HG03066 (cell line): ENCODE results near the gene ELF1.
"Not testable (repeated sequence)": the region's sequence is repeated elsewhere in the genome, so short reads cannot be mapped to it uniquely, and the experiment has no call there.

Source experiments
- ATAC-seq: cut with Tn5 transposase; IDR thresholded peaks from one replicate; pipeline ENCODE4 v1.9.1; 2021; ENCODE audit warnings: low read depth; ENCODE audit not compliant: unreplicated experiment

The ELF1 gene

GRCh38 chr13:40984668-40985366 is 34.3 kb downstream of the ELF1 start:
- ATAC-seq = peak; percentile 51

GRCh38 chr13:40983725-40984667 is 35.1 kb downstream of the ELF1 start:
- ATAC-seq = no peak

DNA sequence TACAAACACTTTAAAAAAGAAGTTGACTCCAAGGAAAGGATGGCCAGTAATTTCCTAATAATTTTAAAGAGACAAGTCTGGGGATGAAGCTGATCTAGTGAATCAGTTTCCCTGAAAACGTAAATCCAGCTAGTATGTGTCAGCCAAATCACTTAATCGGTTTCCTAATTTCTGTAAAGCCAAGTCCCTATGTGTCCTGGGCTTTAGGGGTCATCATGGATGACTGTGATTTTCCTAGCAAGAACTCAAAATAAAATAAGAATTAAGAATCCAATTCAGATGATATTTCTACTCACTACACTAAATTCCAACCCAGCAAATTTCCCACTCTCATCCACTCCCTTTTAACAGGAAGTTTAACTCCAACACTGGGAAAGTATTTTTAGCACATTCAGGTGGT is 35.9 kb downstream of the ELF1 start:
- ATAC-seq = no peak

DNA sequence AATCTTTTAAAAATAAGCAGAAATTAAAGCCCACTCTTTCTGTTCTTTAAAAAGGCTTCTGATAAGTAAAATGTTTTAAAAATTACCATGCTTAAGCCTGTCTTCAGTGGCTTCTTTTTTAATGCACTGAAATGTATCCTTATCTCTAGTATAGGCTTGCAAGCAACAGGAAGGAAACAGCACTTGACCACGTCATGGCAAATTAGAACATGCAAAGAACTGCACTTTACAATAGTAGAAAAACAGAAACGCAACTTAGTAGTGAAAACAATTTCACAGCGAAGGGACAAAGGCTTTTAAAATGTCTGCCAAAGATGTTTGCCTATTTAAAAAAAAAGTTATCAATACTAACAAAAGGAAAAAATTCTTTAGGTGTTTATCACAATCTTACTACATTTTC is 36.3 kb downstream of the ELF1 start:
- ATAC-seq = peak; percentile 53

DNA sequence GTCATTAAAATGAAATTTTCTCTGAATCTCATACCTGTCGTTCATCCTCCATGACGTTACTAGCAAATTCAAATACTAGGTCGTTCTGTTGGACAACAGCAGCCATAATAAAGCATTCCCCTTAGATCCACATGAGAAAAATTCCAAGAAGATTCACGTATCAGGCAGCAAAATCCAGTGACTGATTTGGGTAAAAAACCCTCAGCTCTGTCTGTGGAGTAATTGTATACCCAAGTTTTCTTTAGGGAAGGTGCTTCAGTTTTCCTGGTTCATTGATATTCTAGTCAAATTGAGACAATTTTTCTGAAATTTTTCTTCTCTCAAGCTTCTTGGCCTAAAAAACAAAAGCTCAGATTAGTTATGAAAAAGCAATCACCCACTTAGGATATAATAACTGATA is 37.2 kb downstream of the ELF1 start:
- ATAC-seq = no peak

GRCh38 chr13:40981361-40981760 is 37.8 kb downstream of the ELF1 start:
- no peak for ATAC-seq

- ATAC-seq = no peak
These were observed 38.7 kb downstream of the ELF1 start for GRCh38 chr13:40980461-40980860.

- no peak for ATAC-seq
These were observed 39.9 kb downstream of the ELF1 start for GRCh38 chr13:40979232-40979631.

GRCh38 chr13:40978109-40978508 is 41.0 kb downstream of the ELF1 start:
- ATAC-seq = not testable (repeated sequence)

DNA sequence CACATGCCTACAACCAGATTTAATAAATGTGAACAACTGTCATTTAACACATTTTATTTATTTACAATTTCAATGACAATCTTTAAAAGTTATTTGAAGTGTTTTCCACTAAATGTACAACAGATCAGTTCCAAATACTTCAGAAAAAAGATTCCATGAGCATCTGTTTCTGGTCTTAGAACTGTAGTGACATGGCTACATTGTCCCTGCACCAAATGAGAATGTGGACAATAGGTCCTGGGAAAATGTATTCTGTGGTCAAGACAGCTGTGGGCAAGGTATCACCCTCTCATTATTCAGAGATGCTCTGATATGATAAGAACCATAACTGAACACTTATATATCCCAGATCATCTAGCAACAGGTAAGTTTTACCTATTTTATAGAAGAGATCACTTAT is 43.7 kb downstream of the ELF1 start:
- no peak for ATAC-seq

- peak; percentile 66 for ATAC-seq
These were observed 44.4 kb downstream of the ELF1 start for GRCh38 chr13:40974460-40975407.

- no peak for ATAC-seq
These were observed 45.7 kb downstream of the ELF1 start for GRCh38 chr13:40973409-40973808.

DNA sequence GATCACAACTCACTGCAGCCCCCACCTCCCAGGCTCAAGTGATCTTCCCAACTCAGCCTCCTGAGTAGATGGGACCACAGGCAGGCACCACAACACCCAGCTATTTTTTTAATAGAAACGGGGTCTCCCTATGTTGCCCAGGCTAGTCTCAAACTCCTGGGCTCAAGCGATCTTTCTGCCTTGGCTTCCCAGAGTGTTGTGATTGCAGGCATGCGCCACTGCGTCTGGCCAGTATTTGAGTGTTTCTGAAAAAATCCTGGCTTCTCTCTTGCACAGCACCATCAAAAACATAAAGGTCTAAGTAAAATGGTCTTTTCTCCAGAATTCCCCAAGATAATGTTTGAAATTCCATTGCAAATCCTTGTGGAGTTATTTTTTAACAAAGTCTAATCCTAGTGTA is 47.8 kb downstream of the ELF1 start:
- no peak for ATAC-seq

DNA sequence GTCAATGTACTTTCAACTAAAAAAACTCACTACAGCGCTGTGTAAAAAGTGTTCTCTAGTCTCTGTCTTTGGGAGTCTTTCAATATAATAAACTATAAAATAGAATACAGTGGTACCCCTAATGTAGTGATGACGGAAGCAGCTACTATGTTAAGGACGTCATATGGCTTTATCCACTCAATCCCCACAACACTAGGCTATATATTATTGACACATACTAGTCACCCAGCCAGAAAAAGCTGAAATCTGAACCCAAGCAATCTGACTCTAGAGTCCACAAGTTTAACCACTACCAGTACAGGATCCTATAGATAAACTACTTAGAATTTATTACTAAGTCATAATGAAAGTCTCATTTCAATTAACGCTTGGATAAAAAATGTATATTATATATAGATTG is 48.3 kb downstream of the ELF1 start:
- no peak for ATAC-seq

DNA sequence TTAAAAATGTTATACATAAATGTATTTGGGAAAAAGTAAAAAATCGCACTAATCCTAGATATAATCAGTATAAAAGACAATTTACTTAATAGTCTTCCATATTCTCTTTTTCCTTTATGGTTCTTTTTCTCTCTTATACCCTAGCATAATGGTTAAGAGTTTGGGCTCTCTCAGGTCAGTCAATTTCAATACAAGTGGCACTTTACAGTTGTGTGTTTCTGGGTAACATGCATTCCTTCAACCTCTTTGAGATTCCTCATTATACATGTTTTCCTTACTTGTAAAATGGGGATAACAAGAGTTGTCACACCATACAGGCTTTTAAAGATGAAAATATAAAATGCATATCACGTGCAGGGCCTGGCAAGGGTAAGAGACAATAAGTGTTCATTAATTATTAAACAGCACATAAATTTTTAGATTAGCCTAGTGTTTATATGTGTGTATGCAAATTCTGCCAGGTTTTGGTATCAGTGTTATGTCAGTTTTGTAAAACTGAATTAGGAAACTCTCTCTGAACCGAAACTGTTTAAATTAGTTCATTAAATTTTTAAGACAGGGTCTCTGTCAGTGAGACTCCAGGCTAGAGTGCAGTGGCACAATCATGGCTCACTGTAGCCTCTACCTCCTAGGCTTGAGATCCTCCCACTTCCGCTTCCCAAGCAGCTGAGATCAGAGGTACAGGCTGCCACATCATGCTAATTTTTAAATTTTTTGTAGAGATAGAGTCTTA is 49.8 kb downstream of the ELF1 start:
- ATAC-seq = peak; percentile 64

GRCh38 chr13:40968416-40969000 is 50.6 kb downstream of the ELF1 start:
- no peak for ATAC-seq

DNA sequence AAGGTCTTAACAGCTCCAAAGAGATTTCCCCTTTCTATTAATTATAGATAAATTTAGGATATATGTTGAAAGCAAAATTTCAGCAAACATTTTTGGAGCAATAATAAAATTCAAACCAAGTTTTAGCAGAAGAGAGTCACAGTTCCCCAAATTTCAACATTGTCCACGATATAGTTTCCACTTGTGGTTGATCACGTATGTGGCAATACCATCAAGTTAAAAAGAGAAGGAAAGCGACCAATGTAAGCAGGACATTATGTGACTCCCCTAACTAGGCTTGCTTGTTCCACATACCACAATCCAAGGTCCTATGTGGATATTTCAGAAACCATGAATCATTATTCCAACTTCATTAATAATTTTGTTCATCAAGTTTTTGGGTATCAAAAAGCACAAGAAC is 52.8 kb downstream of the ELF1 start:
- no peak for ATAC-seq

GRCh38 chr13:40963927-40964326 is 55.2 kb downstream of the ELF1 start:
- no peak for ATAC-seq

DNA sequence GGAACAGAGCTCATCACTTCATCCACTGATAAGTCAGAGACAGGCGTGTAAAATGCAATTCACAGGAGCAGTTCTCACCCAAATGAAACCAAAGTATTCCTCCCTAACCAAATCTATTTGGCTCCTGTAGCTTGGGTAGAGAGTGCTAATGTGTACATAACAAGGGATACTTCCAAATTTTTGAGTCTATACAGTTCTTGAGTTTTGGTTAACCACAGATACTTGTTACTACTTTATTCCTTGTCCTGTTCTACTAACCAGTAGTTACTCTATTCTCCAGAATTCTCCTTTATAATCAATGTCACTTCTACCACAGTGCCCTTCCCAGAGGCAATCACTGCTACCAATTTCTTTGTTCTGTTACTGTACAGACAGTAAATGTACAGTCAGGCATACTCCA is 57.3 kb downstream of the ELF1 start:
- no peak for ATAC-seq

GRCh38 chr13:40961214-40961613 is 57.9 kb downstream of the ELF1 start:
- no peak for ATAC-seq
